ENCODE measurements around the gene RNF215.
A peak's percentile ranks its signal among the peaks of the same experiment; 100 is the strongest.
"Not testable (repeated sequence)": the region's sequence is repeated elsewhere in the genome, so short reads cannot be mapped to it uniquely, and the experiment has no call there.

The RNF215 gene

GRCh38 chr22:30411780-30412179 lies 24.6 kb upstream of the RNF215 start:
- Histone ChIP-seq H3K36me3 (ENCODE audit: insufficient read depth, low read length) (peaks cover 14% of the 10 kb centered on the region), H3K4me1 (ENCODE audit: insufficient read depth, low read length) (no peaks in the 10 kb centered on the region), H3K9ac (ENCODE audit: low read depth, low read length) (no peak overlapping the region), H3K9me3 (ENCODE audit: control insufficient read depth, insufficient read depth, low read length) (no peaks in the 10 kb centered on the region)

- Histone ChIP-seq H3K9me3 (ENCODE audit: control insufficient read depth, insufficient read depth, low read length) (no peaks in the 10 kb centered on the region), H3K9ac (ENCODE audit: low read depth, low read length) (no peak overlapping the region), H3K36me3 (ENCODE audit: insufficient read depth, low read length) (peaks cover 5% of the 10 kb centered on the region)
These were observed 21.3 kb upstream of the RNF215 start for GRCh38 chr22:30408388-30409102.

GRCh38 chr22:30406400-30406799 lies 19.2 kb upstream of the RNF215 start:
- no peaks in the 10 kb centered on the region for H3K9me3 ChIP-seq (ENCODE audit: control insufficient read depth, insufficient read depth, low read length)
- peaks cover 6% of the 10 kb centered on the region for H3K4me1 ChIP-seq (ENCODE audit: insufficient read depth, low read length)
- peaks cover 5% of the 10 kb centered on the region; the same call in 1 of the 2 replicates for H3K36me3 ChIP-seq (ENCODE audit: insufficient read depth, low read length)
- H3K9ac ChIP-seq (ENCODE audit: low read depth, low read length): no peak overlapping the region

More at GRCh38 chr22:30408388-30409102, 21.3 kb upstream of the RNF215 start:
- H3K4me1 ChIP-seq (ENCODE audit: insufficient read depth, low read length): no peaks in the 10 kb centered on the region

- no peak overlapping the region for H3K9ac ChIP-seq (ENCODE audit: low read depth, low read length)
- H3K4me1 ChIP-seq (ENCODE audit: insufficient read depth, low read length): peaks cover 6% of the 10 kb centered on the region
- H3K9me3 ChIP-seq (ENCODE audit: control insufficient read depth, insufficient read depth, low read length): no peaks in the 10 kb centered on the region
- H3K36me3 ChIP-seq (ENCODE audit: insufficient read depth, low read length): peaks cover 5% of the 10 kb centered on the region; the same call in 1 of the 2 replicates
These were observed 18.5 kb upstream of the RNF215 start for GRCh38 chr22:30405731-30406130.

GRCh38 chr22:30404307-30404706 lies 17.1 kb upstream of the RNF215 start:
- Histone ChIP-seq H3K4me1 (ENCODE audit: insufficient read depth, low read length) (peaks cover 6% of the 10 kb centered on the region), H3K36me3 (ENCODE audit: insufficient read depth, low read length) (peaks cover 5% of the 10 kb centered on the region; the same call in 1 of the 2 replicates), H3K9ac (ENCODE audit: low read depth, low read length) (no peak overlapping the region), H3K9me3 (ENCODE audit: control insufficient read depth, insufficient read depth, low read length) (no peaks in the 10 kb centered on the region)

- peaks cover 13% of the 10 kb centered on the region for H3K4me1 ChIP-seq (ENCODE audit: insufficient read depth, low read length)
- not testable (repeated sequence) for H3K9ac ChIP-seq (ENCODE audit: low read depth, low read length); H3K36me3 ChIP-seq (ENCODE audit: insufficient read depth, low read length); H3K9me3 ChIP-seq (ENCODE audit: control insufficient read depth, insufficient read depth, low read length)
These were observed 15.5 kb upstream of the RNF215 start for GRCh38 chr22:30402766-30403104.

GRCh38 chr22:30402028-30402765 lies 15.0 kb upstream of the RNF215 start:
- H3K4me1 ChIP-seq (ENCODE audit: insufficient read depth, low read length): peaks cover 16% of the 10 kb centered on the region
- no peak overlapping the region for H3K9ac ChIP-seq (ENCODE audit: low read depth, low read length)
- H3K9me3 ChIP-seq (ENCODE audit: control insufficient read depth, insufficient read depth, low read length): no peaks in the 10 kb centered on the region
- 0 out of 2 replicates have a peak, but pooled peaks cover 2% of the 10 kb centered on the region for H3K36me3 ChIP-seq (ENCODE audit: insufficient read depth, low read length)

GRCh38 chr22:30401024-30401423 lies 13.8 kb upstream of the RNF215 start:
- H3K9me3 ChIP-seq (ENCODE audit: control insufficient read depth, insufficient read depth, low read length); H3K9ac ChIP-seq (ENCODE audit: low read depth, low read length); H3K36me3 ChIP-seq (ENCODE audit: insufficient read depth, low read length): not testable (repeated sequence)
- peaks cover 16% of the 10 kb centered on the region for H3K4me1 ChIP-seq (ENCODE audit: insufficient read depth, low read length)

- Histone ChIP-seq H3K9me3 (ENCODE audit: control insufficient read depth, insufficient read depth, low read length) (no peaks in the 10 kb centered on the region), H3K4me1 (ENCODE audit: insufficient read depth, low read length) (peaks cover 16% of the 10 kb centered on the region), H3K36me3 (ENCODE audit: insufficient read depth, low read length) (no peaks in the 10 kb centered on the region), H3K9ac (ENCODE audit: low read depth, low read length) (no peak overlapping the region)
These were observed 12.9 kb upstream of the RNF215 start for GRCh38 chr22:30400159-30400558.

GRCh38 chr22:30399718-30400117 lies 12.5 kb upstream of the RNF215 start:
- no peaks in the 10 kb centered on the region for H3K9me3 ChIP-seq (ENCODE audit: control insufficient read depth, insufficient read depth, low read length)
- H3K9ac ChIP-seq (ENCODE audit: low read depth, low read length): no peak overlapping the region
- H3K4me1 ChIP-seq (ENCODE audit: insufficient read depth, low read length): peaks cover 16% of the 10 kb centered on the region
- no peaks in the 10 kb centered on the region for H3K36me3 ChIP-seq (ENCODE audit: insufficient read depth, low read length)

- no peak overlapping the region for H3K9ac ChIP-seq (ENCODE audit: low read depth, low read length)
- H3K4me1 ChIP-seq (ENCODE audit: insufficient read depth, low read length): peaks cover 16% of the 10 kb centered on the region
- H3K9me3 ChIP-seq (ENCODE audit: control insufficient read depth, insufficient read depth, low read length): no peaks in the 10 kb centered on the region
- no peaks in the 10 kb centered on the region for H3K36me3 ChIP-seq (ENCODE audit: insufficient read depth, low read length)
These were observed 11.8 kb upstream of the RNF215 start for GRCh38 chr22:30398685-30399680.

- peak overlapping the region; percentile 74; the same call in 1 of the 2 replicates for H3K9ac ChIP-seq (ENCODE audit: low read depth, low read length)
- no peaks in the 10 kb centered on the region for H3K9me3 ChIP-seq (ENCODE audit: control insufficient read depth, insufficient read depth, low read length)
- peaks cover 20% of the 10 kb centered on the region for H3K4me1 ChIP-seq (ENCODE audit: insufficient read depth, low read length)
- H3K36me3 ChIP-seq (ENCODE audit: insufficient read depth, low read length): no peaks in the 10 kb centered on the region
These were observed 10.7 kb upstream of the RNF215 start for GRCh38 chr22:30397656-30398635.

GRCh38 chr22:30396871-30397655 lies 9.9 kb upstream of the RNF215 start, which contains the start of gene SEC14L2:
TSS of gene SEC14L2 (plus strand) at chr22:30397018. CDS start at chr22:30397117, 99 bp downstream.
- Histone ChIP-seq H3K9ac (ENCODE audit: low read depth, low read length) (peak within 1 kb of the TSS; percentile 74), H3K9me3 (ENCODE audit: control insufficient read depth, insufficient read depth, low read length) (no peaks in the 10 kb centered on the region), H3K36me3 (ENCODE audit: insufficient read depth, low read length) (no peaks in the 10 kb centered on the region), H3K4me1 (ENCODE audit: insufficient read depth, low read length) (peaks cover 23% of the 10 kb centered on the region)

All from ES-I3 (cell line).